Esophagus muscularis mucosa (tissue), 4 donors: ENCODE results near the gene MAPK8IP2. TPM values are rescaled to one million over a fixed set of nuclear protein-coding genes. Genes with fewer than 3 reads are reported as not detected.

Source experiments
- DNase-seq: peaks from one replicate; pipeline ENCODE4 v3.0.0-alpha.2; 2017; ENCODE audit errors: extremely low spot score
- H3K27ac ChIP-seq, 4 donors: fragments of 200-600 bp; sonication (generic); replicated peaks in 1 of 4; 1 replicate in 3 of 4; 2 replicates in 1 of 4; pipeline ENCODE4 v1.5.1; 2016 to 2019; ENCODE audit warnings: mild to moderate bottlenecking in 1 of 4
- H3K27me3 ChIP-seq, 4 donors: fragments of 200-600 bp; sonication (generic); one replicate each; pipeline versions ENCODE4 v1.5.1 to v1.6.0; 2016 to 2019
- H3K36me3 ChIP-seq, 4 donors: fragments of 200-600 bp; sonication (generic); one replicate each; pipeline ENCODE4 v1.5.1; 2016 to 2019
- H3K4me1 ChIP-seq, 4 donors: fragments of 200-600 bp; sonication (generic); one replicate each; pipeline ENCODE4 v1.5.1; 2016 to 2019
- H3K4me3 ChIP-seq, 4 donors: fragments of 200-600 bp; sonication (generic); 1 replicate in 2 of 4; 2 replicates in 2 of 4; pipeline ENCODE4 v1.5.1; 2016 to 2019; ENCODE audit warnings: mild to moderate bottlenecking in 4 of 4, moderate library complexity in 1 of 4
- H3K9me3 ChIP-seq, 4 donors: fragments of 200-600 bp; sonication (generic); 1 replicate in 3 of 4; 2 replicates in 1 of 4; pipeline ENCODE4 v1.5.1; 2016 to 2019
- CTCF ChIP-seq, 3 experiments: fragments of 200-600 bp in 2 of 3; fragments of 450-650 bp in 1 of 3; sonication (generic) in 2 of 3; IDR thresholded peaks; one replicate each; pipeline ENCODE4 v1.5.1; 2017 to 2019; ENCODE audit warnings: antibody characterized with exemption in 3 of 3, mild to moderate bottlenecking in 2 of 3, moderate library complexity in 1 of 3
- EP300 ChIP-seq: sonication (generic); formaldehyde crosslinking; IDR thresholded peaks from one replicate; pipeline ENCODE4 v1.6.1; 2017; ENCODE audit warnings: antibody characterized with exemption
- POLR2A ChIP-seq: fragments of 450-650 bp; IDR thresholded peaks from one replicate; pipeline ENCODE4 v1.6.1; 2017; ENCODE audit warnings: antibody characterized with exemption, moderate library complexity, mild to moderate bottlenecking, low read depth
- POLR2AphosphoS5 ChIP-seq, 2 donors: sonication (generic); formaldehyde crosslinking; IDR thresholded peaks; one replicate each; pipeline ENCODE4 v1.6.1; 2017; ENCODE audit warnings: antibody characterized with exemption in 2 of 2
- WGBS: methylation state at CpG from one replicate; pipeline ENCODE4 v1.1.5; 2018; 5-methylcytosine and 5-hydroxymethylcytosine counted together
- intact Hi-C: fragments of 100-400 bp; cut with DNase I; formaldehyde crosslinking; loops from one replicate; pipeline ENCODE4 v1.15.1; 2023
- total RNA-seq, 4 donors: library from RNA; depleted of rRNA; stranded (reverse); fragments of >200 nt; gene quantifications; one replicate each; pipeline versions ENCODE4 v1.1.0 to v1.2.1, GENCODE V29; 2016

MAPK8IP2 gene
- total RNA-seq, 4 donors from 2014 or later = 1.2 to 4.2 (median 3.4) TPM

GRCh38 chr22:50570861-50571260 is 29.7 kb upstream of the MAPK8IP2 start:
- H3K27me3 ChIP-seq = no peaks in the 10 kb centered on the region
- 80% methylated on average over 1 of the region's 12 CpGs for whole genome bisulfite sequencing
- no peak for TF ChIP-seq EP300
- no peak for TF ChIP-seq POLR2A
- TF ChIP-seq CTCF (IDR thresholded peaks at IDR 0.05) = no peak
- no peak for TF ChIP-seq POLR2AphosphoS5 (IDR thresholded peaks at IDR 0.05)
- intact Hi-C loops = no loop called here
- DNase-seq = no peak
- no peaks in the 10 kb centered on the region for H3K9me3 ChIP-seq
- no peak overlapping the region for H3K27ac ChIP-seq
- H3K36me3 ChIP-seq = peaks cover 14 to 72% (median 59%) of the 10 kb centered on the region in 4 donors
- H3K4me1 ChIP-seq = peaks cover 0 to 4% (median 0%) of the 10 kb centered on the region in 4 donors
- H3K4me3 ChIP-seq = no peak overlapping the region

DNA sequence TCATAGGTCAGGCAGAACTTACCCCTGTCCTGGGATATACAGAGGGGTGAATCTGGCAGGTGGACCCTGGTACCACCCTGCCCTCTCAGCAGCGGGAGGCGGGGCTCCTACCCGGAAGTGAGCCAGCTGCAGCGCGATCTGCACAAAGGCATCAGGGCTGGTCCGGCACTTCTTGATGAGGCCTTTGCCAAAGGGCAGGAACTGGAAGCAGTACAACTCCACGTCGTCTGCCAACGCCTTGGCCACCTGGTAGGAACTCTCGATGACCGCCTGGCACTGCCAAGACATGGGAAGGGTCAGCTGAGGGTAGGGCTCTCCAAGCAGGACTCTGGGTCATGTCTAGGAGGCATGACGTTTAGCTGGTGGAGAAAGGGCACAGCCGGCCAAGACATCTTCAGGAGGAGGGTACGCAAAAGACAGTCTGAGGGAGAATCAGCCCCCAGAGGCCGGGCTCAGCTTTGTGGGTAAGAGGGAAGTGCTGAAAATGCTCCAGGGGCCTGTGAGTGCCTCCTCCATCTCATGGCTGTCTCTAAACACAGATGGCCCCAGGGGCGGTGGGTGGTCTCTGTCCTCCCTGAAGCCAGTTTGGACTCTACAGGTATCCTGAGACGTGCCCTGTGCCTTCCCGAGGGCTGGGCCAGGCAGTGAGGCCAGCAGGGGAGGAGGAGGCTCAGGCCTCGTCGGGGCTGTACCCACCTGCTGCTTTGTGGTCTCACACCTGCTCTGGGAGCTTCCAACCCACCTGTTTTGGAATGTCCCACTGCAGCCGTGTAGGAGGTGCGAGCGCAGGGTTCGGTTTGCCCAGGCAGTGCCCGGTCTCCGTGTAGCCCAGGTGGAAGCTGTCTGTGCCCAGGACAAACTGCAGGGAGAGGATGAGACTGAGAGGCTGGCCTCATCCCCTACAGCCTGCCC is 29.1 kb upstream of the MAPK8IP2 start:
- 84% methylated on average over 21 of the region's 26 CpGs for WGBS
- Histone ChIP-seq H3K27ac (no peak overlapping the region), H3K36me3 (peaks cover 14 to 78% (median 59%) of the 10 kb centered on the region in 4 donors), H3K9me3 (no peaks in the 10 kb centered on the region), H3K27me3 (no peaks in the 10 kb centered on the region), H3K4me1 (peaks cover 0 to 10% (median 0%) of the 10 kb centered on the region in 4 donors), H3K4me3 (no peak overlapping the region)
- intact Hi-C loops = no loop called here
- DNase-seq = no peak
- TF ChIP-seq CTCF (IDR thresholded peaks at IDR 0.05) (no peak), POLR2AphosphoS5 (IDR thresholded peaks at IDR 0.05) (no peak), POLR2A (no peak), EP300 (no peak)

- no peak overlapping the region for H3K27ac ChIP-seq
- H3K4me1 ChIP-seq = peaks cover 6 to 14% (median 10%) of the 10 kb centered on the region in 4 donors
- TF ChIP-seq CTCF (IDR thresholded peaks at IDR 0.05) (no peak), POLR2A (no peak), POLR2AphosphoS5 (IDR thresholded peaks at IDR 0.05) (no peak), EP300 (no peak)
- intact Hi-C loops = no loop called here
- H3K36me3 ChIP-seq = peaks cover 14 to 80% (median 59%) of the 10 kb centered on the region in 4 donors
- no peak overlapping the region for H3K4me3 ChIP-seq
- WGBS = 94% methylated on average over 8 of the region's 11 CpGs
- H3K9me3 ChIP-seq = no peaks in the 10 kb centered on the region
- no peak for DNase-seq
- H3K27me3 ChIP-seq = peaks cover 0 to 6% (median 0%) of the 10 kb centered on the region in 4 donors
Observed at GRCh38 chr22:50572965-50573364, 27.6 kb upstream of the MAPK8IP2 start.

DNA sequence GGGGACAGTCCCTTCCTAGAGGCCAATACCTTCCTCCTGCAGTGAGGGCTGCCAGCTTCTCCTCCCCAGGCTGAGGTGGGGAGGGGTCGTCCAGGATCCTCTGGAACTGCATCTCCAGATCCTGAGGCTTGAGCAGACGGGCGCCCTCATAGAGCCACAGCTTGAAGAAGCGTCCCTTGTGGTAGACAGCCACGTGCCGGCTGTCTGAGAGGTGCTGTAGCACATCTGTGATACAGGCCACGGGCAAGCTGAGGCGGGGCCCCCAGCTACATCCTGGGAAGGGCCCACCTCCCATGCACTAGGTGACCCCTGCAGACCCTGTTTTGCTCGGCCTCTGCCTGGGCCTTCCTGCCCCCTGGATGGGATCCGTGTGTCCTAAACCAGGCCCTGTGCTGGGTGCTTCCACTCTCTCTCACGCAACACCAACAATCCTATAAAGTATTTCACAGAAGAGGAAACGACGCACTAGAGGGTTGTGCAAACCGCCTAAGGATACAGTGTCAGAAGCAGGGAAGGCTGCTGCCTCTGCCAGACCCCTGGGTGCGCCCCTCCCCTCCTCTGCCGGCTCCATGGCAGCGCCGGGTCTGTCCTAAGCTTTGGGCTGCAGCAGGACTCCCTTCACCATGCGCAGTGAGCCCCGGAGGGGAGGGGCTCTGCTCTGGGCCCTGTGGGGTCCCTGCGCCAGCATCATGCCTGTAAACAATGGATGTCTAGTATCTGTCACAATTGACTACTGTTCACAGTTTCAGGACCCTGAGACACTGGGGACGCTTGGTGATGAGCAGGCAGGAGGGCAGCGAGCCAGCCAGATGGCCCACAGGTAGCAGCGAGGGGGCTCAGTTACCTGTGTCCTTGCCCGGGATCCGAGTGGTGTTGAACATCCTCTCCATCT is 26.9 kb upstream of the MAPK8IP2 start:
- H3K4me1 ChIP-seq = peaks cover 14 to 18% (median 17%) of the 10 kb centered on the region in 4 donors
- peaks cover 0 to 8% (median 0%) of the 10 kb centered on the region in 4 donors for H3K27me3 ChIP-seq
- 77% methylated on average over 18 of the region's 26 CpGs for WGBS
- no peak for DNase-seq
- peaks cover 8 to 74% (median 52%) of the 10 kb centered on the region in 4 donors for H3K36me3 ChIP-seq
- no peak for TF ChIP-seq POLR2A
- no peak for TF ChIP-seq POLR2AphosphoS5 (IDR thresholded peaks at IDR 0.05)
- TF ChIP-seq CTCF (IDR thresholded peaks at IDR 0.05) = no peak
- no peak for TF ChIP-seq EP300
- H3K27ac ChIP-seq = no peak overlapping the region
- no peaks in the 10 kb centered on the region for H3K9me3 ChIP-seq
- no peak overlapping the region for H3K4me3 ChIP-seq
- intact Hi-C loops = no loop called here
